ENCODE data around the gene SV2C.
"Not testable (repeated sequence)": the region's sequence is repeated elsewhere in the genome, so short reads cannot be mapped to it uniquely, and the experiment has no call there.

SV2C gene, protein sequence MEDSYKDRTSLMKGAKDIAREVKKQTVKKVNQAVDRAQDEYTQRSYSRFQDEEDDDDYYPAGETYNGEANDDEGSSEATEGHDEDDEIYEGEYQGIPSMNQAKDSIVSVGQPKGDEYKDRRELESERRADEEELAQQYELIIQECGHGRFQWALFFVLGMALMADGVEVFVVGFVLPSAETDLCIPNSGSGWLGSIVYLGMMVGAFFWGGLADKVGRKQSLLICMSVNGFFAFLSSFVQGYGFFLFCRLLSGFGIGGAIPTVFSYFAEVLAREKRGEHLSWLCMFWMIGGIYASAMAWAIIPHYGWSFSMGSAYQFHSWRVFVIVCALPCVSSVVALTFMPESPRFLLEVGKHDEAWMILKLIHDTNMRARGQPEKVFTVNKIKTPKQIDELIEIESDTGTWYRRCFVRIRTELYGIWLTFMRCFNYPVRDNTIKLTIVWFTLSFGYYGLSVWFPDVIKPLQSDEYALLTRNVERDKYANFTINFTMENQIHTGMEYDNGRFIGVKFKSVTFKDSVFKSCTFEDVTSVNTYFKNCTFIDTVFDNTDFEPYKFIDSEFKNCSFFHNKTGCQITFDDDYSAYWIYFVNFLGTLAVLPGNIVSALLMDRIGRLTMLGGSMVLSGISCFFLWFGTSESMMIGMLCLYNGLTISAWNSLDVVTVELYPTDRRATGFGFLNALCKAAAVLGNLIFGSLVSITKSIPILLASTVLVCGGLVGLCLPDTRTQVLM

DNA sequence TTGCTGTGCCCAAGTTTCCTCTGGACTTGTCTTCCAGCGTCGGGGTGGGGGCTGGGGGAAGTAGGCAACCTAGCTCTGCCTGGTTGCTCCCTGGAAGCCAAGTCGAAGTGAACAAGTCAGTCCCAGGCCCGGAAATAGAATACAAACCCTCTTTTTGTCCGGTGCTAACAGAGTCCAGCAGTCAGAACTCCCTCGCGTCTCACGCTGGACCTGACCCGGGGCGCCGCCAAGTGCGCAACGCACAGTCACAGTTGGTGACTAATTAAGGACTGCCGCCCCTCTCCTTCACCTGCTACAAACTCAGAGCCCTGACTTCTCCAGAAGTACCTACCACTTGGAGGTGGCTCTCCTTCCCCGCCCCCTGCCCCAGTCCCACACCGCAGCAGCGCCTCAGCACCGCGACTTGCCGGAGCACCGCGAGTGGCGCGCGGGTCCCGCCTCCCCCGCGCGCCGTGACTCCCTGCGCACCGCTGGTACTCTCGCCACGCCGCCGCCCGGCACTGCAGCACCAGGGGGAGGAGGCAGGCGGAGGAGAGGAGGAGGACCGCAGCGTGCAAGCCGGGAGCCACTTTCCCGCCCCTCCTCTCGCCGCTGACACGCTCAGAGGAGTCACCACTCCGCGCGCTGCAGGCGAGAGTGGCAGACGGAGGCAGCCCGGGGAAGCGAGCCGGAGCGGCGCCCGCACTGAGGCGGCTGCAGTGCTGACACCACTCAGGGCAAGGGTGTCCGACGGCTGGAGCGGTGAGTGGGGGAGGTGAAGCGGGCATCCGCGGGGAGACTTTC lies at the start of gene SV2C:
Gene SV2C (plus strand): TSS at position 612 of the 783 bp plus-strand sequence. CDS start 48,368 bp downstream, outside the sequence.
- peak; percentile 24 for DNase-seq (ENCODE audit: low read depth)

- not testable (repeated sequence) for DNase-seq (ENCODE audit: low read depth)
Measured at GRCh38 chr5:76037736-76038151, 45.4 kb upstream of the SV2C start.

- no peak for DNase-seq (ENCODE audit: low read depth)
Measured at GRCh38 chr5:76038212-76038611, 45.0 kb upstream of the SV2C start.

DNA sequence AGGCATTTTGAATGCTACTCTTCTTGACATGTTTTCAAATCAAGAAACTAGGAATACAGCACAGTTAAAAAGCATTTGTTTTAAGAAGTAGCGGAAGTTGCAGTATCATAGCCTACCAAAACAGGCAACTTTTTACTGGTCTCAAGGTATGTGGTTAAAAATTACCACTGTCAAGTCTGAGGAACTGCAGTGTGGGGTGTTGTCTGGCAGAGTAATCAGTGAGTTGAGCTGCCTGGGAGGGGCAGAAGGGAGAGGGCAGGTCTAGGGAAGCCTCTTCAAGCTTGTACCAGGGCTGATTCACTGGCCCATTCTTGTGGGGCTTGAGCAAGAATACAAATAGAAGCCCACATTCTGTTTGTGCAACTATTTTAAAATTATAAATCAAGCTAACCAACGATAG lies 42.4 kb upstream of the SV2C start:
- DNase-seq (ENCODE audit: low read depth) = no peak

- no peak for DNase-seq (ENCODE audit: low read depth)
Measured at GRCh38 chr5:76041863-76042262, 41.3 kb upstream of the SV2C start.

DNA sequence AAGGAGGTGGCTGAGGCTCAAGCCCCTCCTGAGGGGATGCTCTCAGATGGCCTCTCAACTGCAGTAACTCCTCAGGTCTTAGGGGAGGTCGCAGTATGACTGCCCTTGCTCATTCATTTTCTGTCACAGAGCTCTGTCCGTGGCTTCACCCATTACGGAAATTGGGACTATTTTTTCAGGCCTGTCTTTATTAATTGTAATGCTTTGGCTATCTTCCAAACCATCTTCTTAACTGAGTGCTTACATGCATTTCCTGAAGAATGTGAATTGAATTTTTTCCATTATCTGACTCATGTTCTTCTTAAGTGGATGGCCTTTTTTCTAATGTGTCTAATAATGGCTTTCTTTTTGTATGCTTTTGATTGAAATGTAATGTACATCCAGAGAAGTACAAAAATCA lies 36.4 kb upstream of the SV2C start:
- peak; percentile 22 for DNase-seq (ENCODE audit: low read depth)

DNA sequence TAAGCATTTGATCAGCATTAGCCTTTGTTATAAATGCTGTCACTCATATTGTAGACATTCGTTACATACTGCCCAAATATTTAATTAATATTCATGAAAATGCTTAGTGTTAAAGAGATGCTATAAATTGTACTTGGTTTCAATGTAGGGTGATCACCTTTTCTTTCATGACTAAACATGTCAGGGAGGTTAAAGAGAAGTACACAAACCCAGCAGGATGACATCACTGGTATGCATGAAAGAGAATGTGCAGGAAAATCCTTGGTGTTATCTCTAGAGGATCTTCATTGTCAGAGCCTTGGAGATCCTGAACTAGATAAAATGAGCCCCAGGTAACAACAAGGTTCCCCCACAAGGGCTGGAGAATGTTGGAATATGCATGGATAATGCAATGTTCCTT lies 33.0 kb upstream of the SV2C start:
- DNase-seq (ENCODE audit: low read depth) = no peak

GRCh38 chr5:76062502-76063041 lies 20.6 kb upstream of the SV2C start:
- no peak for DNase-seq (ENCODE audit: low read depth)

DNA sequence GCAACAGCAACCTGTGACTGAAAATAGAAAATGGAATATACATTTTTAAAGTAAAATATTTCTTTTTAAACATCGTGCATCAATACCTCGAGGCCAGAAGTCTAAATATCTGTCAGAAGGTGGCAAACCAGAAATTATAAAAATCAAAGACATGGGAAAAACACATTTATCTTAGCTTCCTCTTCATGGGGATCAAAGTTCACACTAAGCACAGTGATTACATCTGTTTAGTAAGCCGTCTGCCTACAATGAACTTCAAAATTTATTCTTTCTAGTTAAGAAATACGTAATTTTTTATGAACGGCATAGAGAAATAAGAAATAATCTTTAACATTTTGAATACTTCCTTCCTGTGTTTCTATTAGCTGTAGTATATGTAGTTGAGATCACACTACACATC lies 17.9 kb upstream of the SV2C start:
- DNase-seq (ENCODE audit: low read depth) = no peak

DNA sequence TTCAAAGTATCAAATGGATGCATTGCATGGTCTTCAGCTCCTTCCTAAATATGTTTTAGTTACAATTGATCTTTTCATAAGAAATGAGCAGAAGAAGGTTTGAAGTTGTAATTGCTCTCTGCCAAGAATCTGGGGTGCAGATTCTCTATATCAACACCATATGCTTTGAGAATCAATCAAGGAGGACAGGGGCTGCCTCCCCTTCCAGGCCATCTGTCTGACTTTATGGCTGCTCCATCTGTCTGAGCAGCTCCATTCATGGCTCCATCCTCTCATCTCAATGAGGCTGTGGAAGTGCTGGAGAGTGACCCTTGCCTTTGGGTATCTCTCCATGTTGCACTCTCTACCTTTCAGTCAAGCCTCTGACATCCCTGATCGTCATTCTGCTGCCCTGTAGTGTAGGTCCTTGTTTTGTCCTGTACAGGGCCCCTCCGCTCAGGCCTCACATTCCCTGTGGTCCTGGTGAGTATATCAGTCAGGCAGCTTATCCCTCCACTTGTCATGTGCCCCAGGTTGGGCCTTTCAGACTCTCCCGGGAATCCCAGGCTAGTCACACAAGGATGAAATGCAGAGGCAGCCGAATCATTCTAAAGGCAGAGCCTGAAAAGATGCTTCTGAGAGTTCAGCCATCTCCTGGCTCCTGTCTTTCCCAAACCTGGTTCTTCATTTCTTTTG lies 14.0 kb upstream of the SV2C start:
- no peak for DNase-seq (ENCODE audit: low read depth)

- no peak for DNase-seq (ENCODE audit: low read depth)
Measured at GRCh38 chr5:76074487-76075065, 8.6 kb upstream of the SV2C start.

DNA sequence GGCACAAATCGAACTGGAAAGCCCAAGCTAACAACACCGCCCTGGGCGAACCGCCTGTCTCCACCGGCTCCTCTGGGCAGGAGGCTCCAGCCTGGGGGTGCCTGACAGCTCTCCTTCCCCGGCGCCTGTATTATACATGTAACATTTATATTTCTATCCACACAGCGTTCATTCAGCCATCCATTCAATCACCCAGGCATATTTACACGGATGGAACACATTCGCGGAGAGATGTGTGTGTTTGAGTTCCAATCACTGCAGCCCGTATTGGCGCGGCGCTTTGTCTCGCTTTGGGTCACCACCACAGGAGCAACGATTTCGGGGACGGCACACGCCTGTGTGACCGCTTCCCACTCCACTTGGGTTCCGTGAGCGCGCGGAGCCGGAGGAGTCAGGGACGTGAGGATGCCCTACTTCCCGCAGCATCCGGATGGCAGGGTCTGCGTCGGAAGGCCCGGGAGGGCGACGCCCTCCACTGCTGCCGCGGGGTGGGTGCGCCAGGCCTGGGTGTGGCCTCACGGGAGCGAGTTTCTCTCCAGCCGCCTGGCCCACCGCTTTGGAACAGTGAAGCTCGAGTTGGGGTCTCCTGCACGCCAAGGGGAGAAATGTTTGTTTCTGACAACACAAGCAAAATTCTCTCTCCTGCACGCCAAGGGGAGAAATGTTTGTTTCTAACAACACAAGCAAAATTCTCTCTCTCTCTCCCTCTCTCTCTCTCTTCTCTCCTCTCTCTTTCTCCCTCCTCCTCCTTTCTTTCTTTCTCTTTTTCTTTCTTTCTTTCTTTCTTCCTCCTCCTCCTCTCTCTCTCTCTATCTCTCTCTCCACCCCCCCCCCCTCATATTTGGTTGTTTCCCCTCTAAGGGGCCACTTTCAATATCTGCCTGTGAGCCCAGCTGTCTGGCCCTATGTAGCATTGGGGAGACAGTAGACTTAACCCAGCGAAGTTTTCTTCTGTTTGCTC lies 1.1 kb upstream of the SV2C start:
- no peak for DNase-seq (ENCODE audit: low read depth)

DNA sequence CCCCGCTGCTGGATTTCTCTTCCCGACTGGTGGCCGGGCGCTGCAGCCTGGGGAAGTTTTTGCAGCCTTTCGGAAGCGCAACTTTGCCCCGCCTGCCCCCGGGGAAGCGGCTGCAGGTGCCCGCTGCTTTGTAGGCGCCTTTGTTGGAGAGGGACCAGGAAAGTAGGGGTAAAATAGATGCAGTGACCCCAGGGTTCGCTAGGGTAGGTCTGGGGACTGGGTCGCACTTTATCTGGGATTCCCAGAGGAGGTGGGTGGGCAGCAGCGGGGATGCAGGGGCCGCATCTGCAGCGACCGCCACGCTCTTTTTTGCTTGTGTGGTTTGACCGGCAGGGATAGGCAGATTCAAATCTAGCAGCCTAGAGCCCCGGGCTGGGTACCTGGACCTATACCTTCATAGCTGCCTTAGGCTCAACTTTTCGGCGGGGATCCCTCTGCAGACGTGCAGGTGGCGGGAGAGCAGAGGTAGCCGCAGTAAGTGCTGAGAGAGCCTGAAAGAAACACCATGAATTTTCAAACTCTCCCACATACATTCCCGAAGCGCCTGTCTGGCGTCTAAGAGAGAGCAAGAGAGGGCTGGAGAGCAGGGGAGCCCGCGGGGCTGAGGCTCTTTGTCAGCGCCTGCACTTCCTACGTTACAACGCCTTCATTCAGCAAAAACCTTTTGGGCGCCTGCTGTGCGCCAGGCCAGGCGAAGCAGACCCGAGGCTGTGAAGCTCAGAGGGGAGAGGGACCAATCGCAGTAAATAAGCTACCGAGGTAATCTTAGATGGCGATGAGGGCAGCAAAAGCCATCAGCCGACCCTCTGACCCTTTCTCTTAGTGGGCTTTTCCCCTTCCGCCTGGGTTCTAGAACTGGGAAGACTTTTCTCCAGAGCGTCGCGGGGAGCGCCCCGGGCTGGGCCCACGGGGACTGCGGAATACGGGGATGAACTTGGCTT lies 642 bp downstream of the SV2C start:
- no peak for DNase-seq (ENCODE audit: low read depth)

DNA sequence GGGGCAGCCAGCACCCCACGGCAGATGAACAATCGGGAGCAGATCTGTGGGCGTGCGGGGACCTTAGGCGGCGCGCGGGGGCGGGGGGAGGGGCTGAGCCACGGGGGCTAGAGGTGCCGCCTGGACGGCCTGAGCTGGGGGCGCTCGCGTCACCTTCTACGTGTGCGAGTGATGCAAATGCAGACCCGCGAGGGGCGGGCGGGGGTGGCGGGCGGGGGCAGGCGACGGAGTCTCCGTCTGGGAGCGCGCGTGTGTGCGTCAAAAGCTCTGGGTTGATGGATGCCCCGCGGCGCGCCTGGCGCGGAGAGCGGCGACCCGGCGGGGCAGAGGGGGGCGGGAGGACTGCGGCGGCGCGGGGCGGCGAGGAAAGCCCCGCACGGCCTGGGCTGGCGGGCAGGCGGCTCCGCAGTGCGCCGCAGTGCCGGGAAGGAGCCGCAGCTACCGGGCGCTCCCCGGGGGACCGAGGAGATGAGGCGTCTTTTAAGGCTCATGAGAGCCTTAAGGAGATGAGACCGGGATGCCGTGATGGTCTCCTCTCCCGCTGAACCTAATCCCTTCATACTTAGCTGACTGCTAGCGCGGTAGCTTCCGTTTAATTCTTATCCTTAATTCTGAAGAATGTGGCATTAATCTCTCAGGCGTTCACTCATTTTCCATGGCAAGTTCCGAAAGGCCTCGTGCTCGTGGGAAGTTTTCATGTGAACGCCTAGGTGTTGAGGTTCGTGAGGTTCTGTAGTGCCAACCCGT lies 1.5 kb downstream of the SV2C start:
- no peak for DNase-seq (ENCODE audit: low read depth)

DNA sequence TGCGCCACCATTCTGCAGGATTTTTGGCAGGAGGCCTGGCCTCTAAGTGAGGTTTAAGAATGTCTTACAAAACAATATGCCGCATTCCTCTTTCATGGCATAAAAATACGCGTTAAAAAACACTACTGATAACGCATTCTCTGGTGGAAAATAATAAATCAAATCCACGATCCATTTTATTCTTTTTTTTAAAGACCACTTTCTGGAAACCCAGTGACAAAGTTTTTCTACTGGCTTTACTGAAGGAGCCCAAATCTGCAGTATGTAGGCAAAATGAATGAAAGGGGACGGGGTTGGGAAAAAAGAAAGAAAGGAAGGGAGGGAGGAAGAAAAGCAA lies 2.0 kb downstream of the SV2C start:
- peak; percentile 4 for DNase-seq (ENCODE audit: low read depth)

GRCh38 chr5:76086095-76086494 lies 2.9 kb downstream of the SV2C start:
- DNase-seq (ENCODE audit: low read depth) = no peak

- not testable (repeated sequence) for DNase-seq (ENCODE audit: low read depth)
Measured at GRCh38 chr5:76089156-76089555, 6.0 kb downstream of the SV2C start.

DNA sequence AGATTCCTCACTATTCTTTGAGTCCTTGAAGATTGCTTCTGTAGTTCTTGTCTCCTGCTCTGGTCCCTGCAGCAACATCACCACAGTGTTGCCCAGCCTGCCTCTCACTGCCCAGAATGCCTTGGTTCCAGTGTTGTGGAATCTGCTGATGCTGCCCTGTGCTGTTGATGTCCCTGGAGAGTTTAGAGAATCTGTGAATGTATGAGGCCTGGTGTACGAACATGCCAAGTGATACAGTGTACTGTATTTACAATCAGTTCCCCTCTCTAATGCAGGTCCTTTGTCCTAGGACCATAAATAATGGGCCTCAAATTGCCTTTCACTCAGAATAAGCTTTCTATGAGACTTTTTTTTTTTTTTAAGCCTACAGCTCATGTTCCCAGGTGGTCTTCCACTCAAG lies 8.2 kb downstream of the SV2C start:
- DNase-seq (ENCODE audit: low read depth) = no peak
